WTC11 (cell line): ENCODE data around the gene CNPY1. TPM values are rescaled to one million over a fixed set of nuclear protein-coding genes. Genes with fewer than 3 reads are reported as not detected.

Experiments used
- ATAC-seq: fragments of 200-7000 bp; cut with Tn5 transposase; 2 replicates; pipeline ENCODE4 v1.10.0; 2021; ENCODE audit warnings: mild to moderate bottlenecking, moderate library complexity
- CTCF ChIA-PET: fragments of 300-600 bp; sonication (Branson Sonifier 250); formaldehyde crosslinking; loops from one replicate; lab custom pipeline; 2021; ENCODE audit warnings: antibody characterized with exemption; lab: Charles Lee
- POLR2A ChIA-PET: fragments of 350-600 bp; sonication (Branson Sonifier 250); formaldehyde crosslinking; loops from one replicate; lab custom pipeline; 2021; ENCODE audit warnings: antibody characterized with exemption; lab: Charles Lee
- DNase-seq: peaks from one replicate; pipeline ENCODE4 v3.0.0; 2021; ENCODE audit warnings: low spot score
- H3K27ac Mint-ChIP-seq: 2 replicates; pipeline ENCODE4 v1.8.0; 2021; ENCODE audit warnings: mixed read lengths
- H3K27me3 Mint-ChIP-seq: 2 replicates; pipeline ENCODE4 v1.8.0; 2021; ENCODE audit warnings: low read depth, mild to moderate bottlenecking, moderate library complexity, mixed read lengths
- H3K36me3 Mint-ChIP-seq: 2 replicates; pipeline ENCODE4 v1.8.0; 2021; ENCODE audit warnings: mixed read lengths
- H3K4me1 Mint-ChIP-seq: 2 replicates; pipeline ENCODE4 v1.8.0; 2022; ENCODE audit warnings: mixed read lengths
- H3K4me3 Mint-ChIP-seq: 2 replicates; pipeline ENCODE4 v1.8.0; 2021; ENCODE audit warnings: mild to moderate bottlenecking, moderate library complexity, mixed read lengths
- H3K9me3 Mint-ChIP-seq: 2 replicates; pipeline ENCODE4 v1.8.0; 2021; ENCODE audit warnings: mixed read lengths
- ATF1 ChIP-seq: sonication (generic); formaldehyde crosslinking; IDR thresholded peaks from 2 replicates; pipeline ENCODE4 v1.8.1; 2023; ENCODE audit warnings: mild to moderate bottlenecking, moderate library complexity, missing genetic modification reagents
- CREB1 ChIP-seq: sonication (generic); formaldehyde crosslinking; IDR thresholded peaks from 2 replicates; pipeline ENCODE4 v1.8.0; 2023; ENCODE audit warnings: mild to moderate bottlenecking, missing genetic modification reagents
- ESRRA ChIP-seq: sonication (generic); formaldehyde crosslinking; IDR thresholded peaks from 2 replicates; pipeline ENCODE4 v1.8.1; 2022; ENCODE audit warnings: mild to moderate bottlenecking, missing genetic modification reagents, borderline replicate concordance
- TCF7 ChIP-seq: sonication (generic); formaldehyde crosslinking; IDR thresholded peaks from 2 replicates; pipeline ENCODE4 v1.8.0; 2022; ENCODE audit warnings: mild to moderate bottlenecking, low read depth, missing genetic modification reagents, moderate library complexity
- TP53 ChIP-seq: sonication (generic); formaldehyde crosslinking; IDR thresholded peaks from 2 replicates; pipeline ENCODE4 v1.8.1; 2023; ENCODE audit warnings: mild to moderate bottlenecking, missing genetic modification reagents
- ZNF121 ChIP-seq: sonication (generic); formaldehyde crosslinking; IDR thresholded peaks from 2 replicates; pipeline ENCODE4 v1.8.0; 2023; ENCODE audit warnings: missing genetic modification reagents
- ZNF219 ChIP-seq: sonication (generic); formaldehyde crosslinking; IDR thresholded peaks from 2 replicates; pipeline ENCODE4 v1.8.0; 2023; ENCODE audit warnings: missing genetic modification reagents, mild to moderate bottlenecking, borderline replicate concordance
- ZNF671 ChIP-seq: fragments of 250-450 bp; sonication (Bioruptor Pico); IDR thresholded peaks from 2 replicates; pipeline ENCODE4 v1.8.0; 2021; ENCODE audit warnings: mild to moderate bottlenecking
- total RNA-seq: library from RNA; stranded (reverse); gene quantifications from 3 replicates; pipeline ENCODE4 v1.2.3, GENCODE V29; 2021
- TF ChIP-seq, protein P1 (sequence below): sonication (generic); formaldehyde crosslinking; IDR thresholded peaks from 2 replicates; pipeline ENCODE4 v1.8.1; 2022; ENCODE audit warnings: low read depth, mild to moderate bottlenecking, moderate library complexity, missing genetic modification reagents, borderline replicate concordance
- TF ChIP-seq, protein P2 (sequence below): sonication (generic); formaldehyde crosslinking; IDR thresholded peaks from 2 replicates; pipeline ENCODE4 v1.8.0; 2022; ENCODE audit warnings: missing genetic modification reagents
- TF ChIP-seq, protein P3 (sequence below): fragments of 250-450 bp; sonication (Bioruptor Pico); IDR thresholded peaks from 2 replicates; pipeline ENCODE4 v1.8.0; 2021; ENCODE audit warnings: mild to moderate bottlenecking
- TF ChIP-seq, protein P4 (sequence below): sonication (generic); formaldehyde crosslinking; IDR thresholded peaks from 2 replicates; pipeline ENCODE4 v1.8.1; 2023; ENCODE audit warnings: mild to moderate bottlenecking, missing genetic modification reagents
- TF ChIP-seq, protein P5 (sequence below): sonication (generic); formaldehyde crosslinking; IDR thresholded peaks from 2 replicates; pipeline ENCODE4 v1.8.1; 2023; ENCODE audit warnings: mild to moderate bottlenecking, missing genetic modification reagents, moderate library complexity

CNPY1 gene
- total RNA-seq, 1 experiment from 2014 or later: 0.09 TPM

DNA sequence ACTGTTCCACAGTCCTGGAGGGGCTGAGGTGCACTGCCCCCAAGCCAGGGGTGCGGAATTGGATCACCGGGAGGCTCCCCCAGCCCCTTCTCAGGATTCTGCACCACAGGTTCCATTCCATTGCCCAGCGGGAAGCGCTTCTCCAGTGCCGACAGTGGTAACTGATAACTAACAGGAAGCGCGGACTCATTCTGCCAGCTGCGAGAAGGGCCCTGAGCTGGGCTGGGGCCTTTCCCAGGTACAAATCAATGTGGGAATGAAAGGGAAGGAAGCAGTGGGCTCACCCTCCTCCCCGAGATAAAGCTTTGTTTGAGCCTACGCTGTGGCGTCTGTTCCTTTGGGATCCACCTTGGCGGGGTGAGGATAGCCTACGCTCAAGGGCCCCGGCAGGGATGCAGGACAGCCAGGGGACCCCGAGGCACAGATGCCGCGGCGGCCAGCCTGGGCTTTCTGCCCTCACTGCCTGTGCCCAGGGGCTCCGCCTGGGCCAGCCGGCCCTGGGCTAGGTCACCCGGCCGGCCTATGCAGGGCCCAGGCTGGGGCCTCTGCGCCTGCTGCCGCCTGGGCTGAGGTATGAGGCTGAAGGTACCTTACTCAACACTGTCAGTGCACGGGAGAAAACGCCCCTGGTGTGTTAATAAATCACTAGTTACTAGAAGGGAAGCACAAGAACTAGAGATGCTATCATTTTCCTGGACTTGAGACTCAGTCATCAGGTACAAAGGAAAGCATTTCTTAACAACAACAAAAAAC, 49.0 kb downstream of the CNPY1 start (continued):
- TF ChIP-seq, protein P1, sequence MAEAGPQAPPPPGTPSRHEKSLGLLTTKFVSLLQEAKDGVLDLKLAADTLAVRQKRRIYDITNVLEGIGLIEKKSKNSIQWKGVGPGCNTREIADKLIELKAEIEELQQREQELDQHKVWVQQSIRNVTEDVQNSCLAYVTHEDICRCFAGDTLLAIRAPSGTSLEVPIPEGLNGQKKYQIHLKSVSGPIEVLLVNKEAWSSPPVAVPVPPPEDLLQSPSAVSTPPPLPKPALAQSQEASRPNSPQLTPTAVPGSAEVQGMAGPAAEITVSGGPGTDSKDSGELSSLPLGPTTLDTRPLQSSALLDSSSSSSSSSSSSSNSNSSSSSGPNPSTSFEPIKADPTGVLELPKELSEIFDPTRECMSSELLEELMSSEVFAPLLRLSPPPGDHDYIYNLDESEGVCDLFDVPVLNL (CRISPR knock-in tag): no peak

DNA sequence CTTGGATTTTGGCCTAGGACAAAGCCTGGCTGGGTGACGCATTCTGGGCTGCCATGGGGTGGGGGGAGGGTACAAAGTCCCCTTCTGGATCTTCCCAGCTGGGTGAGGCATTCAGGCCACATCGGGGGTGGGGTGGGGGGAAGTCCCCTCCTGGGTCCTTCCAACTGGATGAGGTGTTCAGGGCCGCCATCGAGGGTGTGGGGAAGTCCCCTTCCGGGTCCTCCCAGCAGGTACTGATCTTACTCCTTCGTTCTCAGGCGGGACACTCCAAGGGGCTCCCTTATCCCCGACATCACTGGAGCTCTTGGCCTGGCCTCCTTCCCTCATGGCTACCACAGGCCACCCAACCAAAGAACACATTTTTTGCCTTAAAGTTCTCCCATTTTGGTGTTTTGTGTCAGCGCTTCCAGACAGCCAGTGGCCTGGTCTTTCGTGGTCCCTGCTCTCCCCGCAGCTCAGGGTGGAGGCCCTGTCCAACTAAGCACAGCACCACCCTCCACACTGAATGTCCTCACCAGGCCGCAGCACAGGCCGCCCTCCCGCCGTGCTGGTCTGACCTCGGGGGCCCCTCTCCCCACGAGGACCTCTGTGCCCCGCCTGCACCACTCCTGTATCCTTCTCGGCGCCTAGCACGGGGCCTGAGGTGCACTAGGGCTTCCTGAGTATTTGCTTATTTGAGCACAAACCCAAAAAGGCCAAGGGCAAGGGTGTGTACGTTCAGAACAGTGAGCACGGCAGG, 49.9 kb downstream of the CNPY1 start:
- Mint-ChIP-seq H3K27ac (no peak overlapping the region), H3K36me3 (no peaks in the 10 kb centered on the region), H3K9me3 (no peaks in the 10 kb centered on the region), H3K4me3 (no peak overlapping the region), H3K27me3 (peaks cover 79% of the 10 kb centered on the region), H3K4me1 (peaks cover 30% of the 10 kb centered on the region)
- ChIA-PET POLR2A (no interaction called here), CTCF (interaction anchor here (1.2 kb wide), 1 partner anchor 82 kb away, joined by 4 read pairs; no protein-coding TSS in a partner anchor)
- ATAC-seq (no peak), DNase-seq (no peak)
- TF ChIP-seq ZNF671 (CRISPR knock-in tag) (no peak), ATF1 (CRISPR knock-in tag) (no peak), CREB1 (no peak), TCF7 (no peak), ZNF219 (no peak), ZNF121 (CRISPR knock-in tag) (no peak), TP53 (no peak), ESRRA (no peak)
- TF ChIP-seq, protein P2, sequence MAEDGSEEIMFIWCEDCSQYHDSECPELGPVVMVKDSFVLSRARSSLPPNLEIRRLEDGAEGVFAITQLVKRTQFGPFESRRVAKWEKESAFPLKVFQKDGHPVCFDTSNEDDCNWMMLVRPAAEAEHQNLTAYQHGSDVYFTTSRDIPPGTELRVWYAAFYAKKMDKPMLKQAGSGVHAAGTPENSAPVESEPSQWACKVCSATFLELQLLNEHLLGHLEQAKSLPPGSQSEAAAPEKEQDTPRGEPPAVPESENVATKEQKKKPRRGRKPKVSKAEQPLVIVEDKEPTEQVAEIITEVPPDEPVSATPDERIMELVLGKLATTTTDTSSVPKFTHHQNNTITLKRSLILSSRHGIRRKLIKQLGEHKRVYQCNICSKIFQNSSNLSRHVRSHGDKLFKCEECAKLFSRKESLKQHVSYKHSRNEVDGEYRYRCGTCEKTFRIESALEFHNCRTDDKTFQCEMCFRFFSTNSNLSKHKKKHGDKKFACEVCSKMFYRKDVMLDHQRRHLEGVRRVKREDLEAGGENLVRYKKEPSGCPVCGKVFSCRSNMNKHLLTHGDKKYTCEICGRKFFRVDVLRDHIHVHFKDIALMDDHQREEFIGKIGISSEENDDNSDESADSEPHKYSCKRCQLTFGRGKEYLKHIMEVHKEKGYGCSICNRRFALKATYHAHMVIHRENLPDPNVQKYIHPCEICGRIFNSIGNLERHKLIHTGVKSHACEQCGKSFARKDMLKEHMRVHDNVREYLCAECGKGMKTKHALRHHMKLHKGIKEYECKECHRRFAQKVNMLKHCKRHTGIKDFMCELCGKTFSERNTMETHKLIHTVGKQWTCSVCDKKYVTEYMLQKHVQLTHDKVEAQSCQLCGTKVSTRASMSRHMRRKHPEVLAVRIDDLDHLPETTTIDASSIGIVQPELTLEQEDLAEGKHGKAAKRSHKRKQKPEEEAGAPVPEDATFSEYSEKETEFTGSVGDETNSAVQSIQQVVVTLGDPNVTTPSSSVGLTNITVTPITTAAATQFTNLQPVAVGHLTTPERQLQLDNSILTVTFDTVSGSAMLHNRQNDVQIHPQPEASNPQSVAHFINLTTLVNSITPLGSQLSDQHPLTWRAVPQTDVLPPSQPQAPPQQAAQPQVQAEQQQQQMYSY: no peak
- TF ChIP-seq, protein P3, sequence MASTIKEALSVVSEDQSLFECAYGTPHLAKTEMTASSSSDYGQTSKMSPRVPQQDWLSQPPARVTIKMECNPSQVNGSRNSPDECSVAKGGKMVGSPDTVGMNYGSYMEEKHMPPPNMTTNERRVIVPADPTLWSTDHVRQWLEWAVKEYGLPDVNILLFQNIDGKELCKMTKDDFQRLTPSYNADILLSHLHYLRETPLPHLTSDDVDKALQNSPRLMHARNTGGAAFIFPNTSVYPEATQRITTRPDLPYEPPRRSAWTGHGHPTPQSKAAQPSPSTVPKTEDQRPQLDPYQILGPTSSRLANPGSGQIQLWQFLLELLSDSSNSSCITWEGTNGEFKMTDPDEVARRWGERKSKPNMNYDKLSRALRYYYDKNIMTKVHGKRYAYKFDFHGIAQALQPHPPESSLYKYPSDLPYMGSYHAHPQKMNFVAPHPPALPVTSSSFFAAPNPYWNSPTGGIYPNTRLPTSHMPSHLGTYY (CRISPR knock-in tag): no peak
- TF ChIP-seq, protein P4, sequence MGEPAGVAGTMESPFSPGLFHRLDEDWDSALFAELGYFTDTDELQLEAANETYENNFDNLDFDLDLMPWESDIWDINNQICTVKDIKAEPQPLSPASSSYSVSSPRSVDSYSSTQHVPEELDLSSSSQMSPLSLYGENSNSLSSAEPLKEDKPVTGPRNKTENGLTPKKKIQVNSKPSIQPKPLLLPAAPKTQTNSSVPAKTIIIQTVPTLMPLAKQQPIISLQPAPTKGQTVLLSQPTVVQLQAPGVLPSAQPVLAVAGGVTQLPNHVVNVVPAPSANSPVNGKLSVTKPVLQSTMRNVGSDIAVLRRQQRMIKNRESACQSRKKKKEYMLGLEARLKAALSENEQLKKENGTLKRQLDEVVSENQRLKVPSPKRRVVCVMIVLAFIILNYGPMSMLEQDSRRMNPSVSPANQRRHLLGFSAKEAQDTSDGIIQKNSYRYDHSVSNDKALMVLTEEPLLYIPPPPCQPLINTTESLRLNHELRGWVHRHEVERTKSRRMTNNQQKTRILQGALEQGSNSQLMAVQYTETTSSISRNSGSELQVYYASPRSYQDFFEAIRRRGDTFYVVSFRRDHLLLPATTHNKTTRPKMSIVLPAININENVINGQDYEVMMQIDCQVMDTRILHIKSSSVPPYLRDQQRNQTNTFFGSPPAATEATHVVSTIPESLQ: no peak
- TF ChIP-seq, protein P5, sequence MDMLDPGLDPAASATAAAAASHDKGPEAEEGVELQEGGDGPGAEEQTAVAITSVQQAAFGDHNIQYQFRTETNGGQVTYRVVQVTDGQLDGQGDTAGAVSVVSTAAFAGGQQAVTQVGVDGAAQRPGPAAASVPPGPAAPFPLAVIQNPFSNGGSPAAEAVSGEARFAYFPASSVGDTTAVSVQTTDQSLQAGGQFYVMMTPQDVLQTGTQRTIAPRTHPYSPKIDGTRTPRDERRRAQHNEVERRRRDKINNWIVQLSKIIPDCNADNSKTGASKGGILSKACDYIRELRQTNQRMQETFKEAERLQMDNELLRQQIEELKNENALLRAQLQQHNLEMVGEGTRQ: no peak
